ENCODE measurements around the gene SYNJ1.

DNA sequence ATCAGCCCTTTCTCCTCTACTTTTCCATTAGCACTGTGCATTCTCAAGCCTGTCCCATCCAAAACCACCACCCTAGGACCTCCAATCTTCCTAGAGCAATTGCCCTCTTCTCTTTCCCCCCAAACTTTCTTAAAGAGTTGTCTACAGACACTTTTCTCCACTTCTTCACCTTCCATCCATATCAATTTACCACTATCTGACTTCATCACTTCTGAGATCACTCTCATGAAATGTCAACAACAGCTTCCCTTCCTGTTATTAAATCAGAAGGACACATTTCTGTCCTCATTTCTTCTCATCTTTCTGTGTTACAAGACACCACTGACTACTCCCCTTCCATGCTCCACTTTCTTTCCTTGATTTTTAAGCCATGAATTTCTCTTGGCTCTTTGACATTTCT is 79.6 kb downstream of the SYNJ1 start:
- TF ChIP-seq, protein P1, sequence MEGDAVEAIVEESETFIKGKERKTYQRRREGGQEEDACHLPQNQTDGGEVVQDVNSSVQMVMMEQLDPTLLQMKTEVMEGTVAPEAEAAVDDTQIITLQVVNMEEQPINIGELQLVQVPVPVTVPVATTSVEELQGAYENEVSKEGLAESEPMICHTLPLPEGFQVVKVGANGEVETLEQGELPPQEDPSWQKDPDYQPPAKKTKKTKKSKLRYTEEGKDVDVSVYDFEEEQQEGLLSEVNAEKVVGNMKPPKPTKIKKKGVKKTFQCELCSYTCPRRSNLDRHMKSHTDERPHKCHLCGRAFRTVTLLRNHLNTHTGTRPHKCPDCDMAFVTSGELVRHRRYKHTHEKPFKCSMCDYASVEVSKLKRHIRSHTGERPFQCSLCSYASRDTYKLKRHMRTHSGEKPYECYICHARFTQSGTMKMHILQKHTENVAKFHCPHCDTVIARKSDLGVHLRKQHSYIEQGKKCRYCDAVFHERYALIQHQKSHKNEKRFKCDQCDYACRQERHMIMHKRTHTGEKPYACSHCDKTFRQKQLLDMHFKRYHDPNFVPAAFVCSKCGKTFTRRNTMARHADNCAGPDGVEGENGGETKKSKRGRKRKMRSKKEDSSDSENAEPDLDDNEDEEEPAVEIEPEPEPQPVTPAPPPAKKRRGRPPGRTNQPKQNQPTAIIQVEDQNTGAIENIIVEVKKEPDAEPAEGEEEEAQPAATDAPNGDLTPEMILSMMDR (IDR thresholded peaks at IDR 0.05; ENCODE audit: insufficient read depth, low read depth, low read length) = no peak
- no peak for TF ChIP-seq EZH2 (IDR thresholded peaks at IDR 0.05; ENCODE audit: insufficient read depth, low read length)

Measured in astrocyte (in vitro differentiated cells and primary cell).